Mucosa of descending colon (tissue), 3 donors: ENCODE data around the gene GPI. TPM values are rescaled to one million over a fixed set of nuclear protein-coding genes. Genes with fewer than 3 reads are reported as not detected.

Experiments
- ATAC-seq: fragments of 200-7000 bp; cut with Tn5 transposase; one replicate; pipeline ENCODE4 v1.9.1; 2020; ENCODE audit warnings: mild to moderate bottlenecking, moderate library complexity
- DNase-seq, 3 donors: peaks; one replicate each; pipeline ENCODE4 v3.0.0-alpha.2; 2020
- H3K36me3 ChIP-seq: fragments of 200-600 bp; one replicate; pipeline ENCODE4 v1.8.0; 2021; ENCODE audit warnings: low read depth, mild to moderate bottlenecking
- H3K4me1 ChIP-seq: fragments of 200-600 bp; one replicate; pipeline ENCODE4 v1.8.0; 2021; ENCODE audit warnings: low read depth, mild to moderate bottlenecking
- H3K4me3 ChIP-seq: fragments of 200-600 bp; one replicate; pipeline ENCODE4 v1.8.0; 2021; ENCODE audit warnings: mild to moderate bottlenecking
- H3K9me3 ChIP-seq: fragments of 200-600 bp; one replicate; pipeline ENCODE4 v1.8.0; 2021; ENCODE audit warnings: mild to moderate bottlenecking
- CTCF ChIP-seq: fragments of 200-600 bp; IDR thresholded peaks from one replicate; pipeline ENCODE4 v1.8.0; 2022; ENCODE audit warnings: antibody characterized with exemption, mild to moderate bottlenecking
- intact Hi-C, 2 donors: fragments of 100-400 bp; cut with DNase I in 1 of 2; cut with micrococcal nuclease in 1 of 2; formaldehyde crosslinking; loops; one replicate each; pipeline versions ENCODE4 v1.11.0 to v1.11.1; 2022; cut with DNase I, micrococcal nuclease
- total RNA-seq, 3 donors: library from RNA; stranded (reverse); fragmentation: NEBNext Ultra II Directional in 2 of 3; extraction: Animal tissue kit (Norgen Biotek cat#: 25700) in 2 of 3; gene quantifications; one replicate each; pipeline versions ENCODE4 v1.2.1 to v1.2.4, GENCODE V29; 2021 to 2023
- donor health status: DM: no; HTN: no; CAD: no; lungs with moderate emphysema.
- donor health status: DM: no; HTN: no; CAD: no.
- donor health status: DM: no; HTN: yes; CAD: no.

Gene GPI
- total RNA-seq, 3 donors from 2014 or later: 247 to 344 (median 296) TPM

GRCh38 chr19:34332027-34332760 is 32.8 kb upstream of the GPI start:
- ATAC-seq: no peak
- DNase-seq: no peak
- Histone ChIP-seq H3K4me3 (no peak overlapping the region), H3K36me3 (no peaks in the 10 kb centered on the region), H3K4me1 (no peaks in the 10 kb centered on the region), H3K9me3 (no peaks in the 10 kb centered on the region)
- TF ChIP-seq CTCF: no peak
- intact Hi-C loops: no loop called here

GRCh38 chr19:34335914-34336313 is 29.1 kb upstream of the GPI start:
- intact Hi-C loops: no loop called here
- H3K36me3 ChIP-seq: peaks cover 8% of the 10 kb centered on the region
- DNase-seq (no peak), ATAC-seq (no peak)
- TF ChIP-seq CTCF: no peak
- no peaks in the 10 kb centered on the region for H3K4me1 ChIP-seq
- no peak overlapping the region for H3K4me3 ChIP-seq
- no peaks in the 10 kb centered on the region for H3K9me3 ChIP-seq

- Histone ChIP-seq H3K4me1 (no peaks in the 10 kb centered on the region), H3K36me3 (peaks cover 16% of the 10 kb centered on the region), H3K9me3 (no peaks in the 10 kb centered on the region), H3K4me3 (no peak overlapping the region)
- intact Hi-C loops: no loop called here
- DNase-seq (peak in 1 of 3 donors; percentile 65), ATAC-seq (peak; percentile 42)
- no peak for TF ChIP-seq CTCF
These were observed 28.2 kb upstream of the GPI start for GRCh38 chr19:34336781-34337271.

GRCh38 chr19:34337739-34338138 is 27.3 kb upstream of the GPI start:
- Histone ChIP-seq H3K4me3 (no peak overlapping the region), H3K36me3 (peaks cover 22% of the 10 kb centered on the region), H3K9me3 (no peaks in the 10 kb centered on the region), H3K4me1 (no peaks in the 10 kb centered on the region)
- DNase-seq: no peak
- no peak for ATAC-seq
- TF ChIP-seq CTCF: no peak
- intact Hi-C loops: no loop called here

- Histone ChIP-seq H3K9me3 (no peaks in the 10 kb centered on the region), H3K36me3 (peaks cover 22% of the 10 kb centered on the region), H3K4me1 (no peaks in the 10 kb centered on the region), H3K4me3 (no peak overlapping the region)
- TF ChIP-seq CTCF: no peak
- DNase-seq (no peak), ATAC-seq (no peak)
- intact Hi-C loops: no loop called here
These were observed 22.9 kb upstream of the GPI start for GRCh38 chr19:34341935-34342680.
